HG03064 (cell line): ENCODE results near the gene BBS9.
A peak's percentile ranks its signal among the peaks of the same experiment; 100 is the strongest.
"Not testable (repeated sequence)": the region's sequence is repeated elsewhere in the genome, so short reads cannot be mapped to it uniquely, and the experiment has no call there.

Experiments
- ATAC-seq: cut with Tn5 transposase; IDR thresholded peaks from one replicate; pipeline ENCODE4 v1.9.1; 2021; ENCODE audit warnings: low read depth; ENCODE audit not compliant: unreplicated experiment

BBS9 gene

DNA sequence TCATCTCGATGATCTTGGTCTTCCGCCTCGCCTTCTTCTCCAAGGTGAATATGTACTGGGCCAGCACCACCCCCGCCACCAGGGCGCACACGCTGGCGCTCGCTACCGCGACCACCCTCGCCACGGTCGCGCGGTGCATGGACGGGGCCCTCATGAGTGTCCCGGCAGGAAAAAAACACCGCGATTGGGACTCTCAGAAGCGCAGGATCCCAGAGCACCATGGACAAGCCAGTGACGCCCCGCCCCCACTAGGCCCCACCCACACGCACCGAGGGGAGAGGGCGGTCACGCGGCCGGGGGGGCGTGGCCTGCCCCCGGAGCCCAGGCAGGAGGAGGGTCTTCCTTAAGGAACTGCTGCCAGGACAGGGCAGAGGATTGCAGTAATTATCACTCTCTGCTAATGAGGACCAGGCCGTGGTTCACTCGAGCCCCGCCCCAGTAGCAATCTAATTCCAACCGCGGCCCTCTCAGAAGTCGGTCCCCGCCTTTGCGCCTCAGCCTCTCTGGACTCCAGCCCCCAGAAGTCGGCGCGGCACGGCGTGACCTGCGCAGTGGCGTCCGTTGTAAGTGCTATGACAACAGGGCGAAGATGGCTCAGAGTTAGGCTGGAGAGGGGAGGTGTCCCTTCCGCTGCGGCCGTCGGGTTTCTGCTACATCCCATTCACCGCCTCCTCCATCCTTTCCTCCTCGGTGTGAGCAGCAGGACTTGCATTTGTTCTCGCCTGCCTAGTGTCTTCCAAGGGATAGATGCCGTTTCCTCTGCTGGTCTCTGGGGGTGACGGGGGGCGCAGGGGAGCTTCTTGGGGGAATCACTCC, at the start of gene BBS9:
TSS of gene BBS9 (plus strand) at position 575 of the 816 bp plus-strand sequence. CDS start 16,689 bp downstream, outside the sequence.
- ATAC-seq = peak; percentile 100

DNA sequence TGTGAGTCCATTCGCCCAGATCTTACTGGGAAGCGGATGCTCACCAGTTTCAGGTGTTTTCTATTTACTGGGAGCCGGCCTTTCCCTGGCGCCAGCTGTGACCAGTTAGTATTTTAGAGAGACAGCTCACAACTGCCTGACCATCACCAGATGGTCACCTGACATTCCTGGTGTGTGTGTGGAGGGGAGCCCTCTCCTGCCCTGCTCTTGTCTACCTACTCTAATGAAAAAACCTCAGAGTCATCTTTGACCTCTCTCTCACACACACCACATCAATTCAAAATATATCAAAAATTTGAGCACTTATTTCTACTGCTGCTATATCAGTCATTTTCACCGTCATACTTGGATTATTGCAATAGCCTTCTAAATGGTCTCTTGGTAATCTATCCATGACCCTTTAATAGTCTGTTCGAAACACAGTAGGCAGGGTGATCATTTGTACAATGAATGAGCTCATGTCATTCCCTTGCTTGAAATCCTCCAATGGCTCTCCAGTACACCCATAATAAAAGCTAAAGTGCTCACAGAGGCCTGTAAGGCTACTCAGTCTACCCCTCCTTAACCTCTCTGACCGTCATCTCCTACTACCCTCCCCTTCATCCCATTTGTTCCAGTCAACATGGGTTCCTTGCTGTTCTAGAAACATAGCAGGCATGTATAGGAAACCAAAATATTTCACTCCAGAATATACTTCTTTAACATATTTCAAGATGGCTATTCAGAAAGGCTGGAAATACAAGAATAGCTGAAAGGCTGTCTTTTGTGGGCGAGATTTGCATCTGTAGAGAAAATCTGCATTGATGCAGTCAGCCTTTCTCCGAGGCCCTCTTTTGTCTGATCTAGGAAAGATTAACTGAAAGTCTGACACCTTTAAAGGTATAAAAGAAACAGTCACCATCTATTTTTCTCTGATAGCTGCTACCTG, 49.3 kb upstream of the BBS9 start:
- no peak for ATAC-seq

DNA sequence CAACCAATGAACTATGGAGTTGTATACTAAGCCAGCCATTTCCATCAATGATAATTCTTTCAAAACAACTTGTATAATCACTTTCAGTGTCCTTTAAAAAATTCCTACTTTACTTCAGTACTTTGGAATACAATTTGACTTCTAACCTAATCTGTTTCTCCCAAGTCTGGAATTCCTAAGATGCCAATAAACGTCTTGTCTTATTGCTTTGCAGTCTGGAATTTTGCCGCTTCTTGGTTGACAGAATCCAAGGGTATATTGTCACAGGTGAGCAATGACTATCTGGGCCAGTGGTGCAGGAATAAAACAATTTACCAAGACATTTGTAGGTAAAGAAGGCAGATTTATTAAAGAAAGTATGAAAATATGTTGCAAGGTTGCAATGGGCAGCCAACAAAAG, 42.0 kb upstream of the BBS9 start:
- ATAC-seq = no peak

DNA sequence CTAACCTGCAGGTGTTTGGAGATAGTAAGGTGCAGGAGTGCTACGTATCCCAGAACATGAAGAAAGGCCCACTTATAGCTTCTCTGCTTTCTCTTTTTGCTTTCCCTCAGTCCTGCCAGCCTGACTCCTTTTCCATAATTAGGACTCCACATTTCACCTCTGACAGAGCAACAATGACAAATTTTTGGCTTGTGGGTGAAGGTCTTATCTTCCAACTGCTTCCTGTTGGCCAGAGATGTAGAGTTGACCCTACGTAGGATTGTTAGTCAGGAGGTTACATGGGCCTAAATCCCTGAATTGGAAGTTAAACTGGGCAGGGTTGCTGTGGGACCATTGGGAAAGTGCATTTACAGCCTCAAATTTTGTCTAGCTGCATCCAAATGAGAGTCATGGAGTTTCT, 41.5 kb upstream of the BBS9 start:
- no peak for ATAC-seq

DNA sequence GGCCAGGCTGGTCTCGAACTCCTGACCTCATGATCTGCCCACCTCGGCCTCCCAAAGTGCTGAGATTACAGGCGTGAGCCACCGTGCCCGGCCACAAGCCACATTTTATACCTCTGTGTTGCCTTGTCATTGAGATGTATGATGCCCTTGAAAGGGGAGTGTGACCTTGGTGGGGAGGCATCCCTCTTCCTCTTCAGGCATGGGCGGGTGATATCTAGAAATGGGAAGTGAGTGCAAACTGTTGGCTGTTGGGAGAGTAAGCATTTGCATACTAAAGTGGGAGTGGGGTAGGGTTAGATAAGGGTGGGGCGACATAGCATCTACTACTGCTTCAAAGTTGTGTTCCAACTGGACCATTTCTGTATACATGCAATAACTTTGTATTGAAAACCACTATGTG, 40.2 kb upstream of the BBS9 start:
- ATAC-seq = no peak

DNA sequence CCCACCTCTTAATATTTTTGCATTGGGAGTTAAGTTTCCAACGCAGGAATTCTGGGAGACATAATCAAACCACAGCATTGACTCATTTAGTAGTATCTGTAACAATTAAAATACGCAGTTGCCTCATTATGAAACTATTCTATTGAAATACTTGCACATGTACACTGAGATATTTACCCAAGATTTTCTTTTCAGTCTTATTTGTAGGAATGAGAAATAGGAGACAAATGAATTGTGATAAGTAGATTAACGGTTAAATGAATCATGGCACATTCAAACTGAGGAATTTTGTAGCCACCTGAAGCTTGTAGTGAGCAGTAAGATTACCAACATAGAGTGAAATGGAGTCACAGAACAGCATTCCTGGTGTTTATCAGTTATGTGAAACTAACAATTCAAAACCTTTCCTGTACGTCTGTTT, 38.2 kb upstream of the BBS9 start:
- ATAC-seq = no peak

DNA sequence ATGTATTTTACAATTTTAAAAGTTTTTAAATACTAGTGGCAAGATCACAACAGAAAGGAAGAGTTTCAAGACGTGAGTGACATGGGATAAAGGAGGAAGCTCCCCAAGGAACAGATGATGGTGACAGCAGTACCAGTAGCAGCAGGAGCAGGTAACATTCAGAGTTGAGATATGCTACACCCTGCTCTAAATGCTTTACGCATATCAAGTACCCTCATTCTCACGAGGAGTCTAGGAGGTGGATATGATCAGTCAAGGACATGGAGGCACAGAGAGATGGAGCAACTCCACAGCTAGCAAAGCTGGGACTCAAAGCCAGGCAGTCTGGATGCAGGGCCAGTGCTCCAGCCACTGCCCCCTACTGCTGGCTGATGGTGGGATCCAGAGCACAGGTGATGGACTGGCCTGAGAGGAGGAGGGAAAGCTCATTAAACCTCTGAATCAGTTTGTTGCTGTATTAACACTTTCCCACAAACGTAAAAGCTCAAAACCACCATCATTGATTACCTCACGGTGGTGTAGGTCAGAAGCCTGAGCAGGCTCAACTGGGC, 37.6 kb upstream of the BBS9 start:
- ATAC-seq = no peak

DNA sequence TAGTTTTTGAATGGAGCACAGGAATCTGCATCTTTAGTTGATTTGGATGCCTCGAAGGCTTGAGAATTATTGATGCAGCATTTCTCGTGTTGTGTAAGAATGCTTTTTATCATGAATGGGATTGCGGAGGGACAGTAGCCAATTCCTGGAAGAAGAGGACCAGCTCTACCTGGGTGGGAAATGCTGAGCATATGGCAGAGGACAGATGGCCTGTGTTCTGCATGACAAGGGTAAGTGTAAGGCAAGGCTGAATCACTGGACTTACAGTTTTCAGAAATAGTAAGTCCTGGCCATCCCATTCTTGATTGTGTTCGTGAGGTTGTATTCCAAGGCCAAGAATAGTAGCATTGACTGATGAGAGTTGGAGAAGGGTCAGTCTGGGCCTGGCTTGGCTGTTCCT, 36.1 kb upstream of the BBS9 start:
- no peak for ATAC-seq

DNA sequence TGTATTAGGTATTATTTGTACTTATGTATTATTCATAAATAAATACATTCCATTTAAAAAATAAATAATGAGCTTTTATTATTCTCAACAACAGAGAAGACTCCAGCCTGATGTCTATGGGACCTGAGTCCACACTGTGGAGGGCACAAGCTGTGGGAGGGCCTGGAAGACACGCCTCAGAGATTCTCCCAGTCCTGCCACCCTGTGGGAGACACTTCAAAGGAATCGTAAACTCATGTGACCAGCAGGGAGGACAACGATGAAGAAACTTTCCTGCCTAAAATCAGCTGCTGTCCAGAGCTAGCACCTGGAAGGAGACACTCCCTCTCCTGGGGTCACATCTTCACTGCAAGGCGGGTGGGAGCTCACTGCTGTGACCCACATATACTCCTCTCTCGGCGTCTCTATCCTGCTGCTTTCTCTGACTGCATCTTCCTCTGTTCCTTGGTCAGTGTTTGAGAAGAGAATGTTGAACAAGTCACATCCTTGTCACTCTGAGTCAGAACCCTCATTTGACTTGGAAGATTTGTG, 34.6 kb upstream of the BBS9 start:
- not testable (repeated sequence) for ATAC-seq

DNA sequence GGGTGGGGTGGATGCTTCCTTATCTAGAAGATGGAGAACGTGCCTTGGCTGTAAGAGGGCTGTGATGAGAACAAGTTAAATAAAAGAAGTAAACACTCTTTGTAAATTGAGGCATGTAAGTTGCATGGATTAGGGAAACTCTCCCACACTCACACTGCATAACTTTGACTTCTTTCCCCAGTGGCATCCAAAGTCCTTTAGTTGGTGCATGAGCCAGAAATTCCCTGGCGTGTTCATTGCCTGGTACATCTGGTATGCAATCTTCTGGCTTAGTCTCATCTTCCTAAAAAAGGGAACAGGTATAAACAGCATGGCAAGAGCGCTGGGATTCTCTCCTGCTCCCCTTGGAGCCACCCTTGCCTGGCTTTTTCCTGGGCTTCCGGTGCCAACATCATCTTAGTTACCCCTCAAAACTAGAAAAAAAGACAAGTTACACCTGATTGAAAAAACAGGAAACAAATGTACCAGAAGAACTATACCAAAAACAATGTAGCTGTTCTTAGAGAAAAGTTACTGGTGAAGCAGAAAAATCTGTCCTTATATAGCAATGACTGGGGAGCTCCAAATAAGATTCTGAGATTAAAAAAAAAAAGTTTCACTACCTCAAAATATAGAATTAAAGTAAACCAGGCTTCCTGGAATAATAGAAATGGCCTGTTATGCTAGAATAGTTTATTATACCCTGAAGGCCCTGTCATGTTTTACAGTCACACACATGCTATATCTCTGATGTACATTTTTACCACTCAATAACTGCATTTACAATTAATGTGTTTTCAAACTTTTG, 30.0 kb upstream of the BBS9 start:
- no peak for ATAC-seq

DNA sequence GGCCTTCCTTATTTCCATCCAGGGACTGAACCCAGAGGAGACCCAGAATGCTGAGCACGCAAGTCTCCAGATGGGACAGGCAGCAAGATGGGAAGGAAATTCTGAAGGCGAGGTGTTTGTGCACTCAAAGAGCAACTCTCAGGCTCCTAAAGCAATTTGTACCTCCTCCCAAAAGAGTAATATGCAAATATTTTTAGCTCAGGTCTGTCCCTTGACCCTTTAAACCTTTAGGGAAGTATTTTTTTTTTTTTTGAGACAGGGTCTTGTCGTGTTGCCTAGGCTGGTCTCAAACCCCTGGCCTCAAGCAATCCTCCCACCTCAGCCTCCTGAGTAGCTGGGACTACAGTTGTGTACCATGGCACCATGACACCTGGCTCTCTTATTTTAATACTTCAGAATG, 28.6 kb upstream of the BBS9 start:
- ATAC-seq = no peak

DNA sequence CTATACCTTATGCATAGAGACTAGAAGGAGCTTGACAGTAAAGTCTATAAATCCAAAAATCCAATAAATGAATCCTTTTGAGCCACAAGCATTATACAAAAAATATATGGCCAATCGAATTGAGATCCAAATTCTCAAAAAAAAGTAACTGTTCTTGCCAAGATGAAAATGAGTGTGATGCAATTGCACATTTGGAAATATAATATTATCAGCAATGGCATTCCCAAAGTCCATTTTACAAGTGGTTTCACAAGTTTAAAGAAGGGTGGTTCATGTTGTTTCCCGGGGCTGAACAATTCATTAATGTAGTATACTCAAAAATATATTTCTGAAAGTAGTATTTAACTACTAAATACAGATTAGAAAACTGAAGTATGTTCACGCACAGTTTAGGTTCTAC, 27.5 kb upstream of the BBS9 start:
- ATAC-seq = no peak

DNA sequence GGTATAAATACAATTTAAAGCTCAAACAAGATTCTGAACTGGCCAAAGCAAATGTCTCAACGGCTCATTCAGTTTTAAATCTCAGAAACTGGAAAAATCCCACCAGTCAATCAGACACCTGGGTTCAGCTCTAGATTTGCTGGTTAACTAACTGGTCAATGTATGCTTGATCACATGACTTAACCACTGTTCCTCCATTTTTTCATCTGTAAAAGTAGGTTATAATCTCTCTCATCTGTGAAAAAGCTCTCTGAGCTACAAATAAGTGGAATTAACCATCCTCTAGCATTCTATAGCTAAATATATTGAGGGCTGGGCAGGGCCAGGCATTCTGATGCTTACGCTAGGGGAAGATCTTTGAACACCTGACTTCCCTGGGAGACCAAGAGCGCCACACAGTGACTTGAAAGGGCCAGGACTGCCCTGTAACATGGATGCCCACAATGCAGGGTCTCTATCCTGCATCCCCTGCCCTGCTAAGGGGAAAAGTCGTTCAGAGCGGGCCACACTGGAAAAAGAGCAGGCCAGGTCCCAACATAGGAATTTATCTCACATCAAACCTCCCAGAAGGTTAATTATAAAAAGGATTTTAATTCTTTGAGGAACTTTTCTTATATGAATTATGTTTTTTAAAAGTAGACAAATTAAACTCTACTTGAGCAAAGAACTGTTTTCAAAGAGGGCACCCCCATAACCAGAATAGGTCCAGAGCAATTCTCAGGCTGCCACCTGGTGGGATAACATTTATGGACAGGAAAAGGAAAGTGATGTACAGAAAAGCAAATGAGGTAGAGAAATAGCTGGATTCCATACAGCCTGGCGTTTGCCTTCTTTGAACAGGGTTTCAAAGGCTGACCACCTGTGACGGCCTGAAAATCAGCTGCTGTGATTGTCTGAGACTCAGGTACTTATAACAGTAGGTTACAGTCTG, 22.0 kb upstream of the BBS9 start:
- ATAC-seq = peak; percentile 38

DNA sequence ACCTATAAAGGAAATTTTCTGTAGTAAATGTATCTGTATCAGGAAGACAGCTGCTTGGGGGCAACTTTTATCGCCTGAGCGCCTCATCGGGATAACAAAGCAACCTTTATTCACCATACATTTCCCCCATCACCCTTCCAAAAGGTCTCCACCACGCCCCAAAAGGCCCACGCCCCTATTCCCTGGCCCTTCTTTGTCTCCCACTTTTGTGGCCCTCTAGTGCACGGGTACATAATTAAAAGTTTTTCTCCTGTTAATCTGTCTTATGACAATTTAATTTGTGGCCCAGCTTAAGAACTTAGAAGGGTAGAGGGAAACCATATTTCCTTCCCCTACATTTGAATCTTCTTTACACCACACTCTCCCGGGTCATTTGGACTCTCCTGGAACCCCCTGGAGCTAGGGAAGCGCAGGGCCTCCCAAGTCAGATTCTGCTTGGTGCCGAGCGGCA, 20.8 kb upstream of the BBS9 start:
- peak; percentile 9 for ATAC-seq

DNA sequence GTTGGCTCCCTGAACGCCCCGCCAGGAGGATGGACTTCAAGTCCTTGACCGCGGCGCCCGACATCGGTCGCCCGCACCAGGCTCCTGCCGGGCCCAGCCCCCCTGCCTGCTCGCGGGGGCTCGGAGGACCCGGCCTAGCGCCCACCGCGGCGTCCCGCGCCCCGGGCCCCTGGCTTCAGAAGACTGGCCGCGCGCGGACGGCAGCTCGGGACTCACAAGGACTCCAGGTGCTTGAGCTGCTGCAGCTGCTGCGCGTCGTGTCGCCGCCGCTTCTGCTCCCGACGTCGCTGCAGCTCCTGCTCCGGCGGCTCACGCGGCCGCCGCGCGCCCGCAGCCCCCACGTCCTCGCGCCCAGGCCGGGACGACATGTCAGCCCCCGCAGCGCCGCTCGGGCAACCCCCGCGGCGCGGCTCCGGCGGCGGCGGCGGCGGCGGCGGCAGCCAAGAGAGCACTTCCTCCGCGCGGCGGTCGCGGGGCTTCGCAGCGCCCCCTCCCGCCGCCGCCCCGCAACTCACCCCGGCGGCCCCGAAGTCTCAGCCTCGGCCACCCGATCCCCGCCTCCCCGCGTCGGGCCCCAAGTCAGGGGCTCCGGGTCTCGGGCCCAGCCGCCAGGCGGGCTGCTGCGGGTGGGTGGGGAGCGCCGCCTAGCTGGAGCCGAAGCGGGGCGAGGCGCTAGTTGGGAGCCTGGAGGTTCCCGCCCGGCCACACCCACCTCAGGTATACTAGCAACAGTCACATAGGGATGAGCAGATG, 20.2 kb upstream of the BBS9 start, which contains the start of gene RP9:
TSS of gene RP9 (minus strand) at position 400 of the 753 bp plus-strand sequence. CDS start at position 368, 32 bp downstream.
- peak; percentile 87 for ATAC-seq

DNA sequence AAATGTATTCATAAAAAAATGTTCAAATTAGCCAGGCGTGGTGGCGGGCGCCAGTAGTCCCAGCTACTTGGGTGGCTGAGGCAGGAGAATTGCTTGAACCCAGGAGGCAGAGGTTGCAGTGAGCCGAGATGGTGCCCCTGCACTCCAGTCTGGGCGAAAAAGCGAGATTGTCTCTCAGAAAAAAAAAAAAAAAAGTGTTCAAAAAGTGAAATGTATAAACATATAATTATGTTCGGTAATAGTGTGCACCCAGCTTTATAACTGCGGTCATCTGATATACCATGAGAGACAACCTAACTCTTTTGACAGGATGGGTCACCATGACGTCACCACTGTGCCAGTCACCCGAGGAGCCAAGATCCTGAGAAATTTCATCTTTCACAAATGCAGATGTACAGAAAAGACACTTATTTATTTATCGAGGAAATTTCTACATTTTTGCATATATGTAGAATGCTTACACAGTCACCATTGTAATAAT, 19.6 kb upstream of the BBS9 start:
- ATAC-seq = no peak

DNA sequence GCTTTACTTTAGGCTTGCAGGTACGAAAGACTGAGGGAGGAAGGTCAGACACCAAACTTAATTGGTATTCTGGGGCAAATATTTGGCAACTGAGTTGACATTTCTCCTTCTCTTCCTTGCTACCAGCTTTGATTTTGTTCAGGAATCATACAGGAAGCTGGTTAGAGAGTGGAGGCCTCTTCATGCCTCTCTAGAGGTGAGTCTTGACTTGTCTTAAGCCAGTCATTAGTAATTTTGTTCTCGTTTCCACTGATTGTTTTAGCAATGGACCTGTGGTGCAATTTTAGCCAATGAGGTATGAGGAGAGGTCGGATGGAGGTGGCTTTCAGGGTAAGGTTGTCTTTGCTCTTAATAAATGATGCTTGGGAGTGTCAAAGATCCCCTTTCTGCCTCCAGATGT, 17.8 kb upstream of the BBS9 start:
- no peak for ATAC-seq

DNA sequence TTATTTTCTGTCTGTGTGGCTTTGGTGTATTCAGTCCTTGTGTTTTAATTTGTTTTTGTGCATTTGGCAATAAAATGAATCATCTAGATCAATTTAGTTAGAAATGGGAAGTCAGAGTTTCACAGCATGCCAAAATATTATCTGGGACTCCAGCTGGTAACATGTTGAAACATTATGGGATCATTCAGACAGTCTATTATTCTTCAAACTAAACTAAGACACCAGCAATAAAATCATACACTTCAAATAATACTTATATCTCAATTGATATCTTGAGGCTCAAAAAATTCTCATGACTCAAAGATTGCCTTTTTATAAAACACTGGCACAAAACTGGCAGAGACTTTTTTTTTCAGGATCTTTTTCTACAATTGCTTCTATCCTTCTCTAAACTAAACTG, 14.4 kb upstream of the BBS9 start:
- no peak for ATAC-seq
